Measurements from ENCODE around the gene EHBP1.
"Not testable (repeated sequence)": the region's sequence is repeated elsewhere in the genome, so short reads cannot be mapped to it uniquely, and the experiment has no call there.

The EHBP1 gene

GRCh38 chr2:63074399-63074798 lies 368.9 kb downstream of the EHBP1 start:
- DNase-seq (ENCODE audit: low read depth) = not testable (repeated sequence)

GRCh38 chr2:63078852-63079606 lies 373.5 kb downstream of the EHBP1 start:
- no peak for DNase-seq (ENCODE audit: low read depth)

- DNase-seq (ENCODE audit: low read depth) = no peak
Measured at GRCh38 chr2:63081404-63081803, 375.9 kb downstream of the EHBP1 start.

- DNase-seq (ENCODE audit: low read depth) = no peak
Measured at GRCh38 chr2:63086687-63087086, 381.2 kb downstream of the EHBP1 start.

GRCh38 chr2:63092401-63092800 lies 386.9 kb downstream of the EHBP1 start:
- DNase-seq (ENCODE audit: low read depth) = no peak

DNA sequence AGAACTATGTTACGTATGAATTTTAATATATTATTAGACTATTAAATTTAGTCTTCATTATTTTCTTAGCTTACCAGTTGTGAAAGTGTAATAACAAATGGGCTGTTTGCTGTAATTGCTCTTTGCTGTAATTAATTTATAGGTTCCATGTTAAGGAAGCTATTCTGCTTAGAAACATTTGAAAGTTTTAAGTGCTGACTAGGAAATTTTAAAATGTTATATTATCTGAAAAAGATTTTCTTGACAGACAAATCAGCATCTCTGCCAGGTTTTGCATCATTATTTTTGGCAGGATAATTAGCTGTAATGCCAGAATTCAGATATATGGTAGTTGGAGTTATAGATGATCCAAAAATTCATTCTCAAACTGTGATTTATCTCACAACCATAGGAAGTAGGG lies 387.3 kb downstream of the EHBP1 start:
- DNase-seq (ENCODE audit: low read depth) = no peak

- DNase-seq (ENCODE audit: low read depth) = no peak
Measured at GRCh38 chr2:63093502-63093901, 388.0 kb downstream of the EHBP1 start.

Data from stimulated activated CD8-positive, alpha-beta memory T cell treated with anti-CD3 and anti-CD28 coated beads, Interleukin-15, amount 100 ng/mL, for 1 hour (primary cell).